ENCODE results near the gene ALDH1A3. TPM values are rescaled to one million over a fixed set of nuclear protein-coding genes. Genes with fewer than 3 reads are reported as not detected.

The ALDH1A3 gene
- total and polyA plus RNA-seq, 8 donors, result 6.7 to 16.3 (median 8.9) TPM

- intact Hi-C loops (cut with DNase I), result no loop called here
- no peak for FAIRE-seq
- WGBS, 2 donors, result 87% methylated on average over 11 of the region's 11 CpGs
- Histone ChIP-seq H3K4me3 (no peak overlapping the region), H3K27me3 (no peaks in the 10 kb centered on the region), H3K9me3 (no peaks in the 10 kb centered on the region), H3K27ac (no peak overlapping the region), H3K4me1 (no peaks in the 10 kb centered on the region), H3K36me3 (no peaks in the 10 kb centered on the region)
- no peak for ATAC-seq
- no peak for DNase-seq
- TF ChIP-seq, protein P1, sequence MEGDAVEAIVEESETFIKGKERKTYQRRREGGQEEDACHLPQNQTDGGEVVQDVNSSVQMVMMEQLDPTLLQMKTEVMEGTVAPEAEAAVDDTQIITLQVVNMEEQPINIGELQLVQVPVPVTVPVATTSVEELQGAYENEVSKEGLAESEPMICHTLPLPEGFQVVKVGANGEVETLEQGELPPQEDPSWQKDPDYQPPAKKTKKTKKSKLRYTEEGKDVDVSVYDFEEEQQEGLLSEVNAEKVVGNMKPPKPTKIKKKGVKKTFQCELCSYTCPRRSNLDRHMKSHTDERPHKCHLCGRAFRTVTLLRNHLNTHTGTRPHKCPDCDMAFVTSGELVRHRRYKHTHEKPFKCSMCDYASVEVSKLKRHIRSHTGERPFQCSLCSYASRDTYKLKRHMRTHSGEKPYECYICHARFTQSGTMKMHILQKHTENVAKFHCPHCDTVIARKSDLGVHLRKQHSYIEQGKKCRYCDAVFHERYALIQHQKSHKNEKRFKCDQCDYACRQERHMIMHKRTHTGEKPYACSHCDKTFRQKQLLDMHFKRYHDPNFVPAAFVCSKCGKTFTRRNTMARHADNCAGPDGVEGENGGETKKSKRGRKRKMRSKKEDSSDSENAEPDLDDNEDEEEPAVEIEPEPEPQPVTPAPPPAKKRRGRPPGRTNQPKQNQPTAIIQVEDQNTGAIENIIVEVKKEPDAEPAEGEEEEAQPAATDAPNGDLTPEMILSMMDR (IDR thresholded peaks at IDR 0.05), result no peak
Observed at GRCh38 chr15:100859970-100860828, 19.4 kb upstream of the ALDH1A3 start.

GRCh38 chr15:100860829-100861510, 18.7 kb upstream of the ALDH1A3 start:
- no peaks in the 10 kb centered on the region for H3K36me3 ChIP-seq
- TF ChIP-seq, protein P1 (IDR thresholded peaks at IDR 0.05), result no peak
- FAIRE-seq, result no peak
- DNase-seq, result no peak
- H3K27me3 ChIP-seq, result no peaks in the 10 kb centered on the region
- 61 to 66% methylated on average over 14 of the region's 14 CpGs for WGBS, 2 donors
- no peak overlapping the region for H3K27ac ChIP-seq
- no peak overlapping the region for H3K4me3 ChIP-seq
- H3K4me1 ChIP-seq, result no peaks in the 10 kb centered on the region
- H3K9me3 ChIP-seq, result no peaks in the 10 kb centered on the region
- intact Hi-C loops (cut with DNase I), result no loop called here
- ATAC-seq, result no peak

DNA sequence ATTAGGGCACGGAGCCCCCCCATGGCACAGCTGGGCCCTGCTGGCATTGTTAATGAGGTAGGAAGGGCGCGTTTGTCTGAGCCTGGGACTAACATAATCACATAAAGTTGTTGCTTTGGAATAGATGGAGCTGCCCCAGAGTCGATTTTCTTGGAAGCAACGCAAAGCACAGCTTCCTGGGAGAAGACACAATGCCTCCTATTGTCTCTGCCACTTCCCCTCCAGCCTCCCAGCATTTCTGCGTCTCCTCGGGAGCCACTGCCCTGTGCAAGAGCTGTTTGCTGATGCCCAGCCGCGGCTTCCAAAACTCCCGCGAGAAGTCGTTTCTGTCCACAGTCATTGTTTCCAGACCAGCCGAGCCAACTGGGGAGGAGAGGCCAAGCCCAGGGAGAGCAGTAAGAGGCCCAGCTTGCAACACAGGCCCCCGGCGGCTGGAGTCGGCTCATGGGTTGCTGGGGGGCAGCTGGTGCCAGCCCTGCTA, 18.1 kb upstream of the ALDH1A3 start:
- peak overlapping the region in 1 of 4 donors; percentile 3 for H3K27ac ChIP-seq
- TF ChIP-seq, protein P1 (IDR thresholded peaks at IDR 0.05), result no peak
- no peak overlapping the region for H3K4me3 ChIP-seq
- ATAC-seq (peak in 3 of 4 donors; percentile 35 to 50 (median 42)), FAIRE-seq (no peak), DNase-seq (no peak)
- no peaks in the 10 kb centered on the region for H3K27me3 ChIP-seq
- 49 to 50% methylated on average over 16 of the region's 16 CpGs for WGBS, 2 donors
- no peaks in the 10 kb centered on the region for H3K4me1 ChIP-seq
- no peaks in the 10 kb centered on the region for H3K36me3 ChIP-seq
- intact Hi-C loops (cut with DNase I), result no loop called here
- H3K9me3 ChIP-seq, result no peaks in the 10 kb centered on the region

- no peak overlapping the region for H3K4me3 ChIP-seq
- FAIRE-seq, result no peak
- WGBS, 2 donors, result 81 to 90% methylated on average over 6 of the region's 6 CpGs
- H3K27ac ChIP-seq, result no peak overlapping the region
- no peaks in the 10 kb centered on the region for H3K9me3 ChIP-seq
- no peak for DNase-seq
- ATAC-seq, result no peak
- intact Hi-C loops (cut with DNase I), result no loop called here
- H3K4me1 ChIP-seq, result no peaks in the 10 kb centered on the region
- TF ChIP-seq, protein P1 (IDR thresholded peaks at IDR 0.05), result no peak
- H3K36me3 ChIP-seq, result no peaks in the 10 kb centered on the region
- H3K27me3 ChIP-seq, result no peaks in the 10 kb centered on the region
Observed at GRCh38 chr15:100862162-100862561, 17.5 kb upstream of the ALDH1A3 start.

Data from pancreas (tissue), 10 donors.